ENCODE data around the gene BRD1.

The BRD1 gene

GRCh38 chr22:49820984-49821383 is 6.7 kb downstream of the BRD1 start:
- TF ChIP-seq CTCF (IDR thresholded peaks at IDR 0.05; ENCODE audit: extremely low read depth, insufficient read depth, missing control alignments) = no peak
- in situ Hi-C loops (cut with MboI; ENCODE audit: low pct_unique_long_range_greater_than_20kb, low sequenced_read_pairs, unreplicated experiment) = no loop called here
- DNase-seq (ENCODE audit: low spot score) = no peak

- in situ Hi-C loops (cut with MboI; ENCODE audit: low pct_unique_long_range_greater_than_20kb, low sequenced_read_pairs, unreplicated experiment) = no loop called here
- no peak for DNase-seq (ENCODE audit: low spot score)
- TF ChIP-seq CTCF (IDR thresholded peaks at IDR 0.05; ENCODE audit: extremely low read depth, insufficient read depth, missing control alignments) = no peak
These were observed 10.3 kb downstream of the BRD1 start for GRCh38 chr22:49817359-49817758.

GRCh38 chr22:49815641-49816091 is 12.0 kb downstream of the BRD1 start:
- in situ Hi-C loops (cut with MboI; ENCODE audit: low pct_unique_long_range_greater_than_20kb, low sequenced_read_pairs, unreplicated experiment) = no loop called here
- TF ChIP-seq CTCF (IDR thresholded peaks at IDR 0.05; ENCODE audit: extremely low read depth, insufficient read depth, missing control alignments) = no peak
- DNase-seq (ENCODE audit: low spot score) = no peak

- in situ Hi-C loops (cut with MboI; ENCODE audit: low pct_unique_long_range_greater_than_20kb, low sequenced_read_pairs, unreplicated experiment) = no loop called here
- DNase-seq (ENCODE audit: low spot score) = no peak
These were observed 12.8 kb downstream of the BRD1 start for GRCh38 chr22:49814856-49815255.

GRCh38 chr22:49814164-49814686 is 13.4 kb downstream of the BRD1 start:
- no peak for DNase-seq (ENCODE audit: low spot score)
- TF ChIP-seq CTCF (IDR thresholded peaks at IDR 0.05; ENCODE audit: extremely low read depth, insufficient read depth, missing control alignments) = no peak
- in situ Hi-C loops (cut with MboI; ENCODE audit: low pct_unique_long_range_greater_than_20kb, low sequenced_read_pairs, unreplicated experiment) = no loop called here

More at GRCh38 chr22:49814856-49815255, 12.8 kb downstream of the BRD1 start:
- TF ChIP-seq CTCF (IDR thresholded peaks at IDR 0.05; ENCODE audit: extremely low read depth, insufficient read depth, missing control alignments) = no peak

GRCh38 chr22:49812838-49813237 is 14.8 kb downstream of the BRD1 start:
- no peak for TF ChIP-seq CTCF (IDR thresholded peaks at IDR 0.05; ENCODE audit: extremely low read depth, insufficient read depth, missing control alignments)
- in situ Hi-C loops (cut with MboI; ENCODE audit: low pct_unique_long_range_greater_than_20kb, low sequenced_read_pairs, unreplicated experiment) = no loop called here
- no peak for DNase-seq (ENCODE audit: low spot score)
